Fibroblast of lung (primary cell): Measurements from ENCODE around the gene UBE3C. TPM values are rescaled to one million over a fixed set of nuclear protein-coding genes. Genes with fewer than 3 reads are reported as not detected.

Experiments
- DNase-seq, 2 donors: peaks; one replicate each; pipeline versions ENCODE4 v3.0.0 to v3.0.0-alpha.2; 2010; ENCODE audit warnings: low read depth in 2 of 2
- H2AFZ ChIP-seq: 2 replicates; pipeline ENCODE4 v1.5.1; 2012; ENCODE audit warnings: low read length, control low read depth, inconsistent platforms
- H3K27ac ChIP-seq: 2 replicates; pipeline ENCODE4 v1.5.1; 2011; ENCODE audit warnings: low read length, control low read depth; ENCODE audit not compliant: insufficient read depth
- H3K27me3 ChIP-seq: 2 replicates; pipeline ENCODE4 v1.5.1; 2011; ENCODE audit warnings: mild to moderate bottlenecking, low read length; ENCODE audit not compliant: control insufficient read depth, insufficient read depth
- H3K36me3 ChIP-seq: 2 replicates; pipeline ENCODE4 v1.5.1; 2011; ENCODE audit warnings: low read length; ENCODE audit not compliant: control insufficient read depth, insufficient read depth
- H3K4me1 ChIP-seq: 2 replicates; pipeline ENCODE4 v1.5.1; 2011; ENCODE audit warnings: low read length; ENCODE audit not compliant: control insufficient read depth, insufficient read depth; ENCODE audit errors: extremely low read depth
- H3K4me2 ChIP-seq: 2 replicates; pipeline ENCODE4 v1.5.1; 2011; ENCODE audit warnings: low read length, control low read depth; ENCODE audit not compliant: insufficient read depth; ENCODE audit errors: extremely low read depth
- H3K4me3 ChIP-seq, 4 experiments: fragments of 200-600 bp in 1 of 4; sonication (generic) in 1 of 4; replicated peaks in 1 of 4; 2 replicates each; pipeline ENCODE4 v1.5.1; 2011 to 2016; ENCODE audit warnings: low read length in 4 of 4, low read depth in 3 of 4, mild to moderate bottlenecking in 3 of 4, control low read depth in 2 of 4, inconsistent platforms in 1 of 4, mixed read lengths in 1 of 4; ENCODE audit not compliant: insufficient read depth in 1 of 4; ENCODE audit errors: control extremely low read depth in 1 of 4
- H3K79me2 ChIP-seq: 2 replicates; pipeline ENCODE4 v1.5.1; 2012; ENCODE audit warnings: mild to moderate bottlenecking, low read length, inconsistent platforms; ENCODE audit not compliant: control insufficient read depth, insufficient read depth
- H3K9ac ChIP-seq: 2 replicates; pipeline ENCODE4 v1.5.1; 2011; ENCODE audit warnings: mild to moderate bottlenecking, low read length, control low read depth; ENCODE audit not compliant: insufficient read depth
- H3K9me3 ChIP-seq: 2 replicates; pipeline ENCODE4 v1.5.1; 2012; ENCODE audit warnings: low read depth, low read length; ENCODE audit not compliant: control insufficient read depth, insufficient read depth
- H4K20me1 ChIP-seq: 2 replicates; pipeline ENCODE4 v1.5.1; 2011; ENCODE audit warnings: low read length; ENCODE audit not compliant: control insufficient read depth, insufficient read depth; ENCODE audit errors: extremely low read depth
- CTCF ChIP-seq, 2 donors: IDR thresholded peaks in 1 of 2; conservative IDR thresholded peaks in 1 of 2; 1 replicate in 1 of 2; 2 replicates in 1 of 2; pipeline ENCODE4 v1.5.1; 2011 to 2012; ENCODE audit warnings: low read length in 2 of 2, control low read depth in 1 of 2, inconsistent platforms in 1 of 2, low read depth in 1 of 2, mild to moderate bottlenecking in 1 of 2
- EZH2 ChIP-seq: IDR thresholded peaks from 2 replicates; pipeline ENCODE4 v1.5.1; 2012; ENCODE audit warnings: low read length, control low read depth, mild to moderate bottlenecking; ENCODE audit errors: missing control alignments
- polyA plus RNA-seq, 2 donors: library from polyadenylated mRNA; depleted of rRNA in 1 of 2; stranded (reverse) in 1 of 2; unstranded in 1 of 2; fragments of >200 nt; gene quantifications; 2 replicates each; pipeline ENCODE4 v1.2.1, GENCODE V29; 2011 to 2012; ENCODE audit warnings: missing spikeins in 1 of 2
- total RNA-seq: library from RNA; depleted of rRNA; stranded (reverse); fragments of >200 nt; gene quantifications from 2 replicates; pipeline ENCODE4 v1.2.1, GENCODE V29; 2014

Gene UBE3C
- total and polyA plus RNA-seq, 2 donors (not counting 1 experiment from before 2014, with no cell fraction given) = 76.2 to 91.0 TPM

GRCh38 chr7:157141525-157142060 is 2.9 kb downstream of the UBE3C start:
- no peak for DNase-seq
- Histone ChIP-seq H2AFZ (no peak overlapping the region), H3K79me2 (peaks cover 73% of the 10 kb centered on the region), H3K9me3 (no peaks in the 10 kb centered on the region), H3K27ac (no peak overlapping the region), H3K4me2 (no peak overlapping the region), H3K36me3 (peaks cover 9% of the 10 kb centered on the region), H3K4me3 (peak overlapping the region in 1 of 4 experiments; percentile 10), H3K9ac (no peak overlapping the region), H4K20me1 (peaks cover 2% of the 10 kb centered on the region), H3K4me1 (peaks cover 6% of the 10 kb centered on the region), H3K27me3 (no peaks in the 10 kb centered on the region)
- TF ChIP-seq EZH2 (no peak), CTCF (conservative IDR thresholded peaks at IDR 0.05 in 1 of 2, IDR thresholded peaks at IDR 0.05 in 1 of 2; ENCODE audit: low read depth in 1 of 2, low read length in 2 of 2) (no peak)

- TF ChIP-seq EZH2 (no peak), CTCF (conservative IDR thresholded peaks at IDR 0.05 in 1 of 2, IDR thresholded peaks at IDR 0.05 in 1 of 2; ENCODE audit: low read depth in 1 of 2, low read length in 2 of 2) (no peak)
- Histone ChIP-seq H3K27me3 (no peaks in the 10 kb centered on the region), H2AFZ (no peak overlapping the region), H3K9ac (no peak overlapping the region), H3K79me2 (peaks cover 95% of the 10 kb centered on the region), H3K4me1 (peaks cover 6% of the 10 kb centered on the region), H4K20me1 (peaks cover 2% of the 10 kb centered on the region), H3K4me2 (no peak overlapping the region), H3K9me3 (no peaks in the 10 kb centered on the region), H3K27ac (no peak overlapping the region), H3K36me3 (peaks cover 9% of the 10 kb centered on the region), H3K4me3 (no peak overlapping the region)
- no peak for DNase-seq
Measured at GRCh38 chr7:157143788-157144187, 5.1 kb downstream of the UBE3C start.

DNA sequence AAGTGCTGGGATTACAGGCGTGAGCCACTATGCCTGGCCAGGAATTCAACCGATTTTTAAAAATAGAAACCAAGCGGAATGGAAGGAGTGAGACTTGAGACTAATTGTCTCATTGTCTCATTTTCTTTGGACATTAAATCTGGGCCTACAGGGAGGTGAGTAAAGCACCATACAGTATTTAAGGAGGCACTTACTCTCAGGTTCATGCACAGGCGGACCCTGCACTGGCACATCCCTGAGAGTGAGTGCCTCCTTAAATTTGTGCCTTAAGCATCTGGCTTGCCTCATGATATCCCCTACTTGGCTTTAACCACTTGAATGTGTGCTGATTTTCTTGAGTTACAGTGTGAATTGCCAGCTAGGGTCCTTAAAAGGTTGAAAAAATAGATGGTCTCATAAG is 10.6 kb downstream of the UBE3C start:
- no peaks in the 10 kb centered on the region for H3K27me3 ChIP-seq
- H3K36me3 ChIP-seq = no peaks in the 10 kb centered on the region
- TF ChIP-seq CTCF (conservative IDR thresholded peaks at IDR 0.05 in 1 of 2, IDR thresholded peaks at IDR 0.05 in 1 of 2; ENCODE audit: low read depth in 1 of 2, low read length in 2 of 2) (no peak), EZH2 (no peak)
- no peak overlapping the region for H3K4me3 ChIP-seq
- H4K20me1 ChIP-seq = peaks cover 11% of the 10 kb centered on the region
- no peaks in the 10 kb centered on the region for H3K4me1 ChIP-seq
- H3K79me2 ChIP-seq = peaks cover 99% of the 10 kb centered on the region
- H3K9me3 ChIP-seq = no peaks in the 10 kb centered on the region
- DNase-seq = no peak
- H3K9ac ChIP-seq = no peak overlapping the region
- no peak overlapping the region for H3K4me2 ChIP-seq
- H2AFZ ChIP-seq = no peak overlapping the region
- no peak overlapping the region for H3K27ac ChIP-seq
